HG02885 (cell line): ENCODE data around the gene TRDMT1.

Experiments
- ATAC-seq: cut with Tn5 transposase; IDR thresholded peaks from one replicate; pipeline ENCODE4 v1.9.1; 2021; ENCODE audit warnings: mild to moderate bottlenecking; ENCODE audit not compliant: unreplicated experiment, poor library complexity

TRDMT1 gene

GRCh38 chr10:17113346-17113745, 88.1 kb downstream of the TRDMT1 start:
- ATAC-seq, result no peak

- no peak for ATAC-seq
These were observed 88.9 kb downstream of the TRDMT1 start for GRCh38 chr10:17112566-17112965.

GRCh38 chr10:17109475-17110207, 91.8 kb downstream of the TRDMT1 start:
- no peak for ATAC-seq

GRCh38 chr10:17109046-17109445, 92.4 kb downstream of the TRDMT1 start:
- no peak for ATAC-seq

DNA sequence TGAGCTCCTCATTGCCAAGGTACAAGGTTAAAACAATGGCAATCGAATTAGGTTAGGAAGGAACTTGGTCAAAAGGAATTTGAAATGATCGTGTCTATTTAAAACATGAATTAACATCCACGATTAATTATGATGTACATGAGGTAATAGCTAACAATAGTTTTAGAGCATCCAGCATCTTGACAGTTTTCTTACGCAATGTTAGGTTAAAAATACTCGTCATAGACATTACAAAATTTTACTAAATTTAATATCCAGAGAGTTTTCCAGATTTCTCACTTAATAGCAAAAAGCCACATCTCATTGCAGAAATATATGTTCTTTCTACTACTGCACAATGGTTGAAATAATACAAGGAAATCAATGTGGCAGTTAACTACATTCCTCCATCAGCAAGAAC, 94.5 kb downstream of the TRDMT1 start:
- no peak for ATAC-seq

GRCh38 chr10:17101910-17102266, 99.6 kb downstream of the TRDMT1 start:
- ATAC-seq, result no peak

DNA sequence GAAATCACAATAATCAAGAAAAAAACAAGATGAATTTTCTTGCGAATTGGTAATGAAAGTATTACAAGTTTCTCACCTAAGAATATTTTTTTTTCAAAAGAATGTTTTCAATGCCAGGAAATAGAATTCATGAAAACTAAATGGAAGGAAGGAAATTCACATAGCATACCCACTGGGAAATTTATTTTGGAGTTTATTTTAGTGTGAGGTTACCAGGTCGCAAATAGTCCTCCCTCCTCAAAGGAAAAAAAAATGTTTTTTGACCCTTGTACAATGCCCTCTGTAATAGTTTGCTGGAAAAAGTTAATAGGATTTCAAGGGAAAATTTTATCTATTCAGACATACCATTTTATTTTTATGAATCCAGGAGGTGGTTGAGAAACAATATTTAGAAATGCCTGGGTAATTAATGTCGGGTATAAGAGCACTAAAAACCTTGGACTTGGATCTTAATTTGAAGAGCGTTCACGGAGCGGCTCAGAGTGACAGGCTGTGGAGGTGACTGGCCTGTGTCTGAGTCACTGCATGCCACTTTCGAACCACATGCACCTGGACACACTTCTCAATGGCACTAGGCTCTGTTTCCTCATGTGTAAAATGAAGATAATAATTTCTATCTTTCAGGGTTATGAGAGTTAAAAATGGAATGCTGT, 100.1 kb downstream of the TRDMT1 start:
- no peak for ATAC-seq

- ATAC-seq, result no peak
These were observed 100.9 kb downstream of the TRDMT1 start for GRCh38 chr10:17100586-17100985.

DNA sequence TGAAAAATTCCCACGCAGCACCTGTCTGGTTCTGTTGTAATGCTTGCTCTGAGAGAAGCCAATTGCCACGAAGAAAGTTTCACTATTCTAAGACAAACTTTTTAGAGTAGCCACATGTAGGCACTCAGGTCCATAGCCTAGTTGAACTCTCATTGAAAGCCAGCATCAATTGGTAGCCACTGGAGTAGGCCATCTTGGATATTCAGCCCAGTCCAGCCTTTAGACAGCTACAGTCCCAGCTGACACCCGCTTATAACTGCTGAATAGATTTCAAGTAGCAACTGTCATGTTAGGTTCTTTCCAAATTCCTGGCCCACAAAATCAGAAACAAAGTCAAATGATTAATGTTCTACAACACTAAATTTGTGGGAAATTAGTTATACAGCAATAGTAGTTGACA, 103.5 kb downstream of the TRDMT1 start:
- no peak for ATAC-seq
